Testis (tissue), 3 donors: ENCODE results near the gene NUDCD3. TPM values are rescaled to one million over a fixed set of nuclear protein-coding genes. Genes with fewer than 3 reads are reported as not detected.
A peak's percentile ranks its signal among the peaks of the same experiment; 100 is the strongest.

Experiments used
- DNase-seq: peaks from one replicate; pipeline ENCODE4 v3.0.0-alpha.2; 2019
- H3K27ac ChIP-seq, 2 donors: fragments of 200-600 bp; sonication (generic); one replicate each; pipeline ENCODE4 v1.5.1; 2019
- H3K27me3 ChIP-seq: fragments of 200-600 bp; sonication (generic); one replicate; pipeline ENCODE4 v1.5.1; 2019
- H3K36me3 ChIP-seq: fragments of 200-600 bp; sonication (generic); one replicate; pipeline ENCODE4 v1.5.1; 2017; ENCODE audit warnings: low read depth; ENCODE audit errors: missing control alignments
- H3K4me1 ChIP-seq: fragments of 200-600 bp; sonication (generic); one replicate; pipeline ENCODE4 v1.5.1; 2019
- H3K4me3 ChIP-seq, 2 donors: fragments of 200-600 bp; sonication (generic); one replicate each; pipeline ENCODE4 v1.5.1; 2017 to 2019
- H3K9me3 ChIP-seq: fragments of 200-600 bp; sonication (generic); one replicate; pipeline ENCODE4 v1.5.1; 2017
- POLR2A ChIP-seq: fragments of 450-650 bp; IDR thresholded peaks from one replicate; pipeline ENCODE4 v1.6.1; 2017; ENCODE audit warnings: antibody characterized with exemption, mild to moderate bottlenecking, moderate library complexity
- WGBS, 2 donors: methylation state at CpG; one replicate each; pipeline ENCODE4 v1.1.5; 2018; 5-methylcytosine and 5-hydroxymethylcytosine counted together
- intact Hi-C: fragments of 100-400 bp; cut with DNase I; formaldehyde crosslinking; loops from one replicate; pipeline ENCODE4 v1.15.1; 2023; ENCODE audit warnings: low total_unique reads
- polyA plus RNA-seq: library from polyadenylated mRNA; stranded (reverse); fragments of 350-450 nt; fragmentation: Illumina TruSeq; extraction: RNeasy Lipid Tissue Mini Kit (QIAGEN cat#74804); gene quantifications from one replicate; pipeline ENCODE4 v1.2.3, GENCODE V29; 2014; ENCODE audit warnings: low read depth, low replicate concordance; ENCODE audit not compliant: insufficient read depth
- total RNA-seq, 2 donors: library from RNA; depleted of rRNA; stranded (reverse); fragments of >200 nt; gene quantifications; one replicate each; pipeline ENCODE4 v1.2.3, GENCODE V29; 2016
- TF ChIP-seq, protein P1 (sequence below), 3 experiments: fragments of 450-650 bp in 2 of 3; fragments of 200-600 bp in 1 of 3; sonication (generic) in 1 of 3; IDR thresholded peaks; one replicate each; pipeline ENCODE4 v1.5.1; 2016 to 2019; ENCODE audit warnings: antibody characterized with exemption in 3 of 3, mild to moderate bottlenecking in 2 of 3, moderate library complexity in 1 of 3

NUDCD3 gene
- total and polyA plus RNA-seq, 3 donors from 2014 or later: 50.6 to 112 (median 54.6) TPM

DNA sequence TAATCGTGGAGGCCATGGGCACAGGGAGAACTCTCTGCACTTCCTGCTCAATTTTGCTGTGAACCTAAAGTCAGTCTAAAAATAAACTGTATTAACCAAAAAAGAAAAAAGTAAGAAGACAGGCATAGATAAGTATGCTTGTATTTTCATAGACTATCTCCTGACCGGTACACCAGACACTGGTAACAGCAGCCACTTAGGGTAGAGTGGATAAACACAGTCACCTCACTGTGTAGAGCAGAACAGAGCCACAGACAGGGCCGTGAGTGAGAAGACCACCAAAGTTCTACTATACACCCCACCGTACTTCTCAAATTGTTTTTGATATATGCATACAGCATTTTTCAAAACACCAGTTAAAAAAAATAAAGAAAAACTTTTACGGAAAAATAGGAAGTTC lies 25.0 kb downstream of the NUDCD3 start:
- H3K4me1 ChIP-seq: peaks cover 28% of the 10 kb centered on the region

DNA sequence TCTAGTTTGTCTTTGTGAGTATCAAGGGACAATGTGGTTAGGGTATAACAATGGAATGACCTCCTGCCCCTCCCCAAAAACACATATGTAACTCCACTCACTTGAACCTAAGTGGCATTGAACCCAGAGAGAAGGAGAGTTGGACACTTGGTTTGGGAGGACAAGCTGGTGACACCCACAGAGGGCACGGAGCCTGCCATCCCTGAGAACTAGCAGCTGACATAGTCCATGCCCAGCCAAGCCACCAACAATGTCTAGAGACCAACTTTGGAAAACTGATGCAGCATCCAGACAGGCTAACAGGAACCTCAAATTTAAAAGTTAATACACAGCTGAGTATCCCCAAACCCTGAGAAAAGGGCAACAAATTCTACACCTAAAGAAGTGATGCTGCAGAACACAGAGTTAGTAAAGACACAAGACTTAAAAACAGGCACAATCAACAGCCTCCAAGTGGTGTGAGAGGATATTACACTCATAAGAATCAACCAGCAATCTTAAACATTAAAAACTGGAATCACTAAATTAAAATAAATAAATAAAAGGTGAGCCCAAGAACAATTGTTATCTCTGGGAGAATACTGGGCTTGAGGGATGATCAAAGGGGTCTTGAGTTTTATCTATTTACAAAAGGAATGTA lies 27.2 kb downstream of the NUDCD3 start:
- 95 to 100% methylated on average over 1 of the region's 1 CpG for WGBS, 2 donors
- no peak for DNase-seq
- Histone ChIP-seq H3K36me3 (no peaks in the 10 kb centered on the region), H3K27me3 (no peaks in the 10 kb centered on the region), H3K4me1 (peaks cover 15% of the 10 kb centered on the region), H3K27ac (no peak overlapping the region), H3K4me3 (no peak overlapping the region), H3K9me3 (no peaks in the 10 kb centered on the region)
- intact Hi-C loops: no loop called here
- TF ChIP-seq, protein P1, sequence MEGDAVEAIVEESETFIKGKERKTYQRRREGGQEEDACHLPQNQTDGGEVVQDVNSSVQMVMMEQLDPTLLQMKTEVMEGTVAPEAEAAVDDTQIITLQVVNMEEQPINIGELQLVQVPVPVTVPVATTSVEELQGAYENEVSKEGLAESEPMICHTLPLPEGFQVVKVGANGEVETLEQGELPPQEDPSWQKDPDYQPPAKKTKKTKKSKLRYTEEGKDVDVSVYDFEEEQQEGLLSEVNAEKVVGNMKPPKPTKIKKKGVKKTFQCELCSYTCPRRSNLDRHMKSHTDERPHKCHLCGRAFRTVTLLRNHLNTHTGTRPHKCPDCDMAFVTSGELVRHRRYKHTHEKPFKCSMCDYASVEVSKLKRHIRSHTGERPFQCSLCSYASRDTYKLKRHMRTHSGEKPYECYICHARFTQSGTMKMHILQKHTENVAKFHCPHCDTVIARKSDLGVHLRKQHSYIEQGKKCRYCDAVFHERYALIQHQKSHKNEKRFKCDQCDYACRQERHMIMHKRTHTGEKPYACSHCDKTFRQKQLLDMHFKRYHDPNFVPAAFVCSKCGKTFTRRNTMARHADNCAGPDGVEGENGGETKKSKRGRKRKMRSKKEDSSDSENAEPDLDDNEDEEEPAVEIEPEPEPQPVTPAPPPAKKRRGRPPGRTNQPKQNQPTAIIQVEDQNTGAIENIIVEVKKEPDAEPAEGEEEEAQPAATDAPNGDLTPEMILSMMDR (IDR thresholded peaks at IDR 0.05): peak in 2 of 3 experiments; percentile 4 to 30
- TF ChIP-seq POLR2A: no peak

More for the DNA sequence above, 25.0 kb downstream of the NUDCD3 start:
- no peak overlapping the region for H3K27ac ChIP-seq
- H3K36me3 ChIP-seq: no peaks in the 10 kb centered on the region
- no peak for DNase-seq
- no peaks in the 10 kb centered on the region for H3K9me3 ChIP-seq
- no peak overlapping the region for H3K4me3 ChIP-seq
- TF ChIP-seq, protein P1 (IDR thresholded peaks at IDR 0.05): no peak
- TF ChIP-seq POLR2A: no peak
- WGBS, 2 donors: 61 to 65% methylated on average over 5 of the region's 5 CpGs
- intact Hi-C loops: no loop called here
- no peaks in the 10 kb centered on the region for H3K27me3 ChIP-seq

DNA sequence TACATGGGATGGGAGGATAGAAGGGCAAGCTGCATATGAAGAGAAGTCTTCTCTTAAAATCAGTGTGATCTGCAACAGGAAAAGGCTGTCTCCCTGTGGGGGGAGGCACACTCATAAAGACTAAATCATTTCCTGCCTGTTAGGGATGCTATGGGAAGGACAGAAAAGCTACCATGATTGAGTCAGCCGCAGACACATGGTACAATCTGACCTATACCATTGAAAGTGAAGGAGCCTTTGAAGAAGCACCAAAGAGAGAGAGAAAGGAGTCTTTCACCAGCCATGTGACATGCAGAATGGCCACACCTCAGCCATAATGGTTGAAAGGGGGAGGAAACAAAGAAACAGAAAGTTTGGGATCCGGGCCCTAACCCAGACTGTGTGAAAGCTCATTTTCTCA lies 29.1 kb downstream of the NUDCD3 start:
- no peak overlapping the region for H3K4me3 ChIP-seq
- peaks cover 13% of the 10 kb centered on the region for H3K4me1 ChIP-seq
- TF ChIP-seq POLR2A: no peak
- TF ChIP-seq, protein P1 (IDR thresholded peaks at IDR 0.05): no peak
- H3K27me3 ChIP-seq: no peaks in the 10 kb centered on the region
- WGBS, 2 donors: 58 to 100% methylated on average over 2 of the region's 2 CpGs
- H3K27ac ChIP-seq: no peak overlapping the region
- intact Hi-C loops: no loop called here
- no peak for DNase-seq
- no peaks in the 10 kb centered on the region for H3K36me3 ChIP-seq
- no peaks in the 10 kb centered on the region for H3K9me3 ChIP-seq

DNA sequence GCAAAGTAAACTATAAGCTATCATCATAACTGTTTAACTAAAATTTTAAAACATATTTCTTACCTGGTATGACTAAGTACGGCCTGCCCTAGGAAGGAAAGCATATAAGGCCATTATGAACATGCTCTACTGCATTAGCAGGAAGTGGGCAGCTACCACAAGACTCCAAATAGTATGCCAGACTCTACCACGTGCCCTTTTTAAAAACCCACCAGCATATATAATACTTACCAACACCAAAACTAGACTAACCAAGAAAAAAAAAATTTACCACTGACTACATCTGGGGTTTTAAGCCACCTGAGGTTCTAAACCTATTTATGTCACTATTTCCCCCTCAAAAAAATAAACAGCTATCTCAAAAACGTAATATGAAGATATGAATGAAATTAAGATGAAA lies 30.1 kb downstream of the NUDCD3 start:
- intact Hi-C loops: no loop called here
- DNase-seq: no peak
- Histone ChIP-seq H3K4me3 (no peak overlapping the region), H3K4me1 (peaks cover 5% of the 10 kb centered on the region), H3K27me3 (no peaks in the 10 kb centered on the region), H3K36me3 (no peaks in the 10 kb centered on the region), H3K27ac (no peak overlapping the region), H3K9me3 (no peaks in the 10 kb centered on the region)
- WGBS, 2 donors: 84 to 86% methylated on average over 3 of the region's 3 CpGs
- TF ChIP-seq, protein P1 (IDR thresholded peaks at IDR 0.05): no peak
- no peak for TF ChIP-seq POLR2A

DNA sequence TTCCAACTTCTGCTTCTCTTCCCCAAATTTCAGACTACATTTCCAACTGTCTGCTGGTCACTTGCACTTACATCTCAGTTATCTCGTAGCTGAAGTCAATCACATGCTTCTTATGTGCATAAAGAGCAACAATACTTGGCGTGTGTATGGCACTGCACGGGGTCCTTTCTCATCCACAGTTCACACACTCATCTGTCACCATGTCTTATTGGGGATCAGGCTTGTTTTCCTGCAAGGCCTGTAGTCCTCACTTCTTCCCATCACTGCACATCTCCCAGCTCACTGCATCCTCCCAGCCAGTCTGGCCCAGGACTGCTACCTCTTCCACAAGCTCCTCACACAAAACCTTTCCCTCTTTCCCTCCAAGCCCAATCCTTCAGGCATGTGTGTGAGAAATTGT lies 35.3 kb downstream of the NUDCD3 start:
- Histone ChIP-seq H3K4me3 (no peak overlapping the region), H3K4me1 (no peaks in the 10 kb centered on the region), H3K9me3 (no peaks in the 10 kb centered on the region), H3K27ac (no peak overlapping the region), H3K27me3 (no peaks in the 10 kb centered on the region), H3K36me3 (no peaks in the 10 kb centered on the region)
- intact Hi-C loops: no loop called here
- TF ChIP-seq POLR2A: no peak
- no peak for DNase-seq
- WGBS, 2 donors: 95 to 98% methylated on average over 3 of the region's 3 CpGs
